GM23338 (cell line): ENCODE measurements around the gene ARHGAP42. TPM values are rescaled to one million over a fixed set of nuclear protein-coding genes. Genes with fewer than 3 reads are reported as not detected.
A peak's percentile ranks its signal among the peaks of the same experiment; 100 is the strongest.

Experiments used
- ATAC-seq: fragments of 200-7000 bp; cut with Tn5 transposase; 3 replicates; pipeline ENCODE4 v1.9.1; 2020
- DNase-seq: peaks from one replicate; pipeline ENCODE4 v3.0.0-alpha.2; 2015; ENCODE audit warnings: low spot score
- H2AFZ ChIP-seq: fragments of 200-600 bp; sonication (generic); 2 replicates; pipeline ENCODE4 v1.8.0; 2016; ENCODE audit warnings: antibody characterized with exemption, mild to moderate bottlenecking, moderate library complexity
- H3F3A ChIP-seq: fragments of 200-600 bp; sonication (generic); replicated peaks from 2 replicates; pipeline ENCODE4 v1.8.0; 2017; ENCODE audit warnings: antibody characterized with exemption, mixed run types, low read depth
- H3K27ac ChIP-seq: fragments of 200-600 bp; sonication (generic); 2 replicates; pipeline ENCODE4 v1.6.1; 2016; ENCODE audit warnings: low read depth
- H3K27me3 ChIP-seq: fragments of 200-600 bp; sonication (generic); 2 replicates; pipeline ENCODE4 v1.8.0; 2016; ENCODE audit warnings: mild to moderate bottlenecking, mixed run types, moderate library complexity; ENCODE audit not compliant: insufficient read depth
- H3K36me3 ChIP-seq: fragments of 200-600 bp; sonication (generic); 2 replicates; pipeline ENCODE4 v1.8.0; 2016; ENCODE audit warnings: mild to moderate bottlenecking; ENCODE audit not compliant: insufficient read depth
- H3K4me1 ChIP-seq: fragments of 200-600 bp; sonication (generic); 2 replicates; pipeline ENCODE4 v1.8.0; 2016; ENCODE audit warnings: mild to moderate bottlenecking, moderate library complexity; ENCODE audit not compliant: insufficient read depth
- H3K4me2 ChIP-seq: fragments of 200-600 bp; sonication (generic); 2 replicates; pipeline ENCODE4 v1.7.1; 2017; ENCODE audit warnings: mixed run types
- H3K4me3 ChIP-seq: fragments of 200-600 bp; sonication (generic); 2 replicates; pipeline ENCODE4 v1.6.1; 2016; ENCODE audit warnings: mixed run types
- H3K79me2 ChIP-seq: fragments of 200-600 bp; sonication (generic); replicated peaks from 2 replicates; pipeline ENCODE4 v1.8.0; 2017; ENCODE audit warnings: mild to moderate bottlenecking; ENCODE audit not compliant: insufficient read depth
- H3K9me2 ChIP-seq: fragments of 200-600 bp; sonication (generic); 2 replicates; pipeline ENCODE4 v1.8.0; 2017; ENCODE audit not compliant: insufficient read depth
- H4K20me1 ChIP-seq: fragments of 200-600 bp; sonication (generic); replicated peaks from 2 replicates; pipeline ENCODE4 v1.8.0; 2017; ENCODE audit warnings: mild to moderate bottlenecking; ENCODE audit not compliant: insufficient read depth
- H3K27ac Mint-ChIP-seq: 2 replicates; pipeline ENCODE4 v1.8.0; 2020; ENCODE audit warnings: inconsistent platforms, mild to moderate bottlenecking, moderate library complexity, mixed read lengths
- H3K27me3 Mint-ChIP-seq: 3 replicates; pipeline ENCODE4 v1.8.0; 2022; ENCODE audit warnings: low read depth, mild to moderate bottlenecking, moderate library complexity, mixed read lengths, inconsistent platforms; ENCODE audit not compliant: insufficient read depth, poor library complexity
- H3K36me3 Mint-ChIP-seq: 3 replicates; pipeline ENCODE4 v1.8.0; 2021; ENCODE audit warnings: low read depth, mild to moderate bottlenecking, inconsistent platforms, moderate library complexity, mixed read lengths
- H3K4me1 Mint-ChIP-seq: 3 replicates; pipeline ENCODE4 v1.8.0; 2020; ENCODE audit warnings: mild to moderate bottlenecking, inconsistent platforms, mixed read lengths
- H3K4me3 Mint-ChIP-seq: 3 replicates; pipeline ENCODE4 v1.8.0; 2021; ENCODE audit warnings: moderate library complexity, mild to moderate bottlenecking, inconsistent platforms, mixed read lengths
- H3K9me3 Mint-ChIP-seq: 3 replicates; pipeline ENCODE4 v1.8.0; 2020; ENCODE audit warnings: moderate library complexity, mild to moderate bottlenecking, inconsistent platforms, mixed read lengths
- CREB1 ChIP-seq: fragments of 250-450 bp; sonication (Bioruptor Pico); IDR thresholded peaks from 2 replicates; pipeline ENCODE4 v1.5.0; 2020; ENCODE audit warnings: low read depth, mild to moderate bottlenecking, moderate library complexity
- CTCF ChIP-seq, 2 experiments: fragments of 200-600 bp in 1 of 2; sonication (generic) in 1 of 2; conservative IDR thresholded peaks; 2 replicates each; pipeline versions ENCODE4 v1.5.1 to v1.6.1; 2016 to 2017; ENCODE audit warnings: antibody characterized with exemption in 2 of 2, low read depth in 2 of 2, mild to moderate bottlenecking in 2 of 2, moderate library complexity in 1 of 2
- EZH2 ChIP-seq: fragments of 200-600 bp; sonication (generic); IDR thresholded peaks from one replicate; pipeline ENCODE4 v1.8.0; 2017; ENCODE audit warnings: antibody characterized with exemption, mild to moderate bottlenecking, low read depth; ENCODE audit not compliant: unreplicated experiment
- EZH2phosphoT487 ChIP-seq: fragments of 200-600 bp; sonication (generic); IDR thresholded peaks from one replicate; pipeline ENCODE4 v1.8.1; 2018; ENCODE audit warnings: antibody characterized with exemption; ENCODE audit not compliant: unreplicated experiment
- JUNB ChIP-seq: IDR thresholded peaks from one replicate; pipeline ENCODE4 v1.6.1; 2016; ENCODE audit warnings: antibody characterized with exemption; ENCODE audit not compliant: unreplicated experiment
- NANOG ChIP-seq: IDR thresholded peaks from 2 replicates; pipeline ENCODE4 v1.6.1; 2016; ENCODE audit warnings: antibody characterized with exemption, borderline replicate concordance
- POLR2AphosphoS5 ChIP-seq: IDR thresholded peaks from 2 replicates; pipeline ENCODE4 v1.6.1; 2016; ENCODE audit warnings: antibody characterized with exemption, low read depth
- STAT1 ChIP-seq: IDR thresholded peaks from one replicate; pipeline ENCODE4 v1.6.1; 2016; ENCODE audit warnings: antibody characterized with exemption; ENCODE audit not compliant: unreplicated experiment
- ZNF114 ChIP-seq: fragments of 250-450 bp; sonication (Bioruptor Pico); IDR thresholded peaks from 2 replicates; pipeline ENCODE4 v1.5.0; 2020; ENCODE audit warnings: mild to moderate bottlenecking, moderate library complexity
- ZNF331 ChIP-seq: fragments of 250-450 bp; sonication (Bioruptor Pico); IDR thresholded peaks from 2 replicates; pipeline ENCODE4 v1.5.0; 2020; ENCODE audit warnings: low read depth, mild to moderate bottlenecking, moderate library complexity
- polyA plus RNA-seq: library from polyadenylated mRNA; unstranded; fragments of >200 nt; fragmentation: Nextera tagmentation; extraction: Ambion mirVana; gene quantifications from 2 replicates; pipeline ENCODE4 v1.2.1, GENCODE V29; 2016
- total RNA-seq: library from RNA; depleted of rRNA; stranded (reverse); fragments of >200 nt; shearing (Covaris generic); gene quantifications from 2 replicates; pipeline ENCODE4 v1.2.3, GENCODE V29; 2014
- TF ChIP-seq, protein P1 (sequence below): IDR thresholded peaks from 2 replicates; pipeline ENCODE4 v1.6.1; 2016; ENCODE audit warnings: antibody characterized with exemption
- TF ChIP-seq, protein P2 (sequence below): fragments of 250-450 bp; sonication (Bioruptor Pico); IDR thresholded peaks from 2 replicates; pipeline ENCODE4 v1.5.0; 2020; ENCODE audit warnings: mild to moderate bottlenecking, moderate library complexity
- TF ChIP-seq, protein P3 (sequence below): IDR thresholded peaks from one replicate; pipeline ENCODE4 v1.6.1; 2018; ENCODE audit warnings: antibody characterized with exemption; ENCODE audit not compliant: unreplicated experiment

Gene ARHGAP42
- total and polyA plus RNA-seq, 2 experiments from 2014 or later: 23.7 to 35.7 TPM

GRCh38 chr11:100870138-100870537, 183.1 kb downstream of the ARHGAP42 start:
- no peak overlapping the region for H3K4me3 ChIP-seq
- H3K27me3 ChIP-seq: no peaks in the 10 kb centered on the region
- H3K36me3 ChIP-seq: no peaks in the 10 kb centered on the region
- no peak overlapping the region for H3K27ac ChIP-seq
- 0 out of 2 replicates have a peak overlapping the region, but pooled peaks have one; percentile 25 for H3K4me2 ChIP-seq
- Mint-ChIP-seq H3K9me3 (no peaks in the 10 kb centered on the region), H3K27me3 (no peaks in the 10 kb centered on the region), H3K27ac (no peak overlapping the region), H3K4me1 (peaks cover 39% of the 10 kb centered on the region), H3K4me3 (no peak overlapping the region), H3K36me3 (no peaks in the 10 kb centered on the region)
- peak; percentile 19 for DNase-seq
- H3K4me1 ChIP-seq: peaks cover 25% of the 10 kb centered on the region
- H3K79me2 ChIP-seq: no peaks in the 10 kb centered on the region
- TF ChIP-seq POLR2AphosphoS5 (no peak), ZNF331 (CRISPR knock-in tag) (no peak), EZH2 (no peak), JUNB (no peak), STAT1 (no peak), NANOG (no peak), CREB1 (CRISPR knock-in tag) (no peak), CTCF (conservative IDR thresholded peaks at IDR 0.05; ENCODE audit: low read depth in 2 of 2) (no peak), EZH2phosphoT487 (no peak), ZNF114 (CRISPR knock-in tag) (no peak)
- TF ChIP-seq, protein P1, sequence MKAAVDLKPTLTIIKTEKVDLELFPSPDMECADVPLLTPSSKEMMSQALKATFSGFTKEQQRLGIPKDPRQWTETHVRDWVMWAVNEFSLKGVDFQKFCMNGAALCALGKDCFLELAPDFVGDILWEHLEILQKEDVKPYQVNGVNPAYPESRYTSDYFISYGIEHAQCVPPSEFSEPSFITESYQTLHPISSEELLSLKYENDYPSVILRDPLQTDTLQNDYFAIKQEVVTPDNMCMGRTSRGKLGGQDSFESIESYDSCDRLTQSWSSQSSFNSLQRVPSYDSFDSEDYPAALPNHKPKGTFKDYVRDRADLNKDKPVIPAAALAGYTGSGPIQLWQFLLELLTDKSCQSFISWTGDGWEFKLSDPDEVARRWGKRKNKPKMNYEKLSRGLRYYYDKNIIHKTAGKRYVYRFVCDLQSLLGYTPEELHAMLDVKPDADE: no peak
- TF ChIP-seq, protein P2, sequence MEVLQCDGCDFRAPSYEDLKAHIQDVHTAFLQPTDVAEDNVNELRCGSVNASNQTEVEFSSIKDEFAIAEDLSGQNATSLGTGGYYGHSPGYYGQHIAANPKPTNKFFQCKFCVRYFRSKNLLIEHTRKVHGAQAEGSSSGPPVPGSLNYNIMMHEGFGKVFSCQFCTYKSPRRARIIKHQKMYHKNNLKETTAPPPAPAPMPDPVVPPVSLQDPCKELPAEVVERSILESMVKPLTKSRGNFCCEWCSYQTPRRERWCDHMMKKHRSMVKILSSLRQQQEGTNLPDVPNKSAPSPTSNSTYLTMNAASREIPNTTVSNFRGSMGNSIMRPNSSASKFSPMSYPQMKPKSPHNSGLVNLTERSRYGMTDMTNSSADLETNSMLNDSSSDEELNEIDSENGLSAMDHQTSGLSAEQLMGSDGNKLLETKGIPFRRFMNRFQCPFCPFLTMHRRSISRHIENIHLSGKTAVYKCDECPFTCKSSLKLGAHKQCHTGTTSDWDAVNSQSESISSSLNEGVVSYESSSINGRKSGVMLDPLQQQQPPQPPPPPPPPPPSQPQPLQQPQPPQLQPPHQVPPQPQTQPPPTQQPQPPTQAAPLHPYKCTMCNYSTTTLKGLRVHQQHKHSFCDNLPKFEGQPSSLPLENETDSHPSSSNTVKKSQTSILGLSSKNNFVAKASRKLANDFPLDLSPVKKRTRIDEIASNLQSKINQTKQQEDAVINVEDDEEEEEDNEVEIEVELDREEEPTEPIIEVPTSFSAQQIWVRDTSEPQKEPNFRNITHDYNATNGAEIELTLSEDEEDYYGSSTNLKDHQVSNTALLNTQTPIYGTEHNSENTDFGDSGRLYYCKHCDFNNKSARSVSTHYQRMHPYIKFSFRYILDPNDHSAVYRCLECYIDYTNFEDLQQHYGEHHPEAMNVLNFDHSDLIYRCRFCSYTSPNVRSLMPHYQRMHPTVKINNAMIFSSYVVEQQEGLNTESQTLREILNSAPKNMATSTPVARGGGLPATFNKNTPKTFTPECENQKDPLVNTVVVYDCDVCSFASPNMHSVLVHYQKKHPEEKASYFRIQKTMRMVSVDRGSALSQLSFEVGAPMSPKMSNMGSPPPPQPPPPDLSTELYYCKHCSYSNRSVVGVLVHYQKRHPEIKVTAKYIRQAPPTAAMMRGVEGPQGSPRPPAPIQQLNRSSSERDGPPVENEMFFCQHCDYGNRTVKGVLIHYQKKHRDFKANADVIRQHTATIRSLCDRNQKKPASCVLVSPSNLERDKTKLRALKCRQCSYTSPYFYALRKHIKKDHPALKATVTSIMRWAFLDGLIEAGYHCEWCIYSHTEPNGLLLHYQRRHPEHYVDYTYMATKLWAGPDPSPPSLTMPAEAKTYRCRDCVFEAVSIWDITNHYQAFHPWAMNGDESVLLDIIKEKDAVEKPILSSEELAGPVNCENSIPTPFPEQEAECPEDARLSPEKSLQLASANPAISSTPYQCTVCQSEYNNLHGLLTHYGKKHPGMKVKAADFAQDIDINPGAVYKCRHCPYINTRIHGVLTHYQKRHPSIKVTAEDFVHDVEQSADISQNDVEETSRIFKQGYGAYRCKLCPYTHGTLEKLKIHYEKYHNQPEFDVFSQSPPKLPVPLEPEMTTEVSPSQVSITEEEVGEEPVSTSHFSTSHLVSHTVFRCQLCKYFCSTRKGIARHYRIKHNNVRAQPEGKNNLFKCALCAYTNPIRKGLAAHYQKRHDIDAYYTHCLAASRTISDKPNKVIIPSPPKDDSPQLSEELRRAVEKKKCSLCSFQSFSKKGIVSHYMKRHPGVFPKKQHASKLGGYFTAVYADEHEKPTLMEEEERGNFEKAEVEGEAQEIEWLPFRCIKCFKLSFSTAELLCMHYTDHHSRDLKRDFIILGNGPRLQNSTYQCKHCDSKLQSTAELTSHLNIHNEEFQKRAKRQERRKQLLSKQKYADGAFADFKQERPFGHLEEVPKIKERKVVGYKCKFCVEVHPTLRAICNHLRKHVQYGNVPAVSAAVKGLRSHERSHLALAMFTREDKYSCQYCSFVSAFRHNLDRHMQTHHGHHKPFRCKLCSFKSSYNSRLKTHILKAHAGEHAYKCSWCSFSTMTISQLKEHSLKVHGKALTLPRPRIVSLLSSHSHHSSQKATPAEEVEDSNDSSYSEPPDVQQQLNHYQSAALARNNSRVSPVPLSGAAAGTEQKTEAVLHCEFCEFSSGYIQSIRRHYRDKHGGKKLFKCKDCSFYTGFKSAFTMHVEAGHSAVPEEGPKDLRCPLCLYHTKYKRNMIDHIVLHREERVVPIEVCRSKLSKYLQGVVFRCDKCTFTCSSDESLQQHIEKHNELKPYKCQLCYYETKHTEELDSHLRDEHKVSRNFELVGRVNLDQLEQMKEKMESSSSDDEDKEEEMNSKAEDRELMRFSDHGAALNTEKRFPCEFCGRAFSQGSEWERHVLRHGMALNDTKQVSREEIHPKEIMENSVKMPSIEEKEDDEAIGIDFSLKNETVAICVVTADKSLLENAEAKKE (CRISPR knock-in tag): no peak
- TF ChIP-seq, protein P3, sequence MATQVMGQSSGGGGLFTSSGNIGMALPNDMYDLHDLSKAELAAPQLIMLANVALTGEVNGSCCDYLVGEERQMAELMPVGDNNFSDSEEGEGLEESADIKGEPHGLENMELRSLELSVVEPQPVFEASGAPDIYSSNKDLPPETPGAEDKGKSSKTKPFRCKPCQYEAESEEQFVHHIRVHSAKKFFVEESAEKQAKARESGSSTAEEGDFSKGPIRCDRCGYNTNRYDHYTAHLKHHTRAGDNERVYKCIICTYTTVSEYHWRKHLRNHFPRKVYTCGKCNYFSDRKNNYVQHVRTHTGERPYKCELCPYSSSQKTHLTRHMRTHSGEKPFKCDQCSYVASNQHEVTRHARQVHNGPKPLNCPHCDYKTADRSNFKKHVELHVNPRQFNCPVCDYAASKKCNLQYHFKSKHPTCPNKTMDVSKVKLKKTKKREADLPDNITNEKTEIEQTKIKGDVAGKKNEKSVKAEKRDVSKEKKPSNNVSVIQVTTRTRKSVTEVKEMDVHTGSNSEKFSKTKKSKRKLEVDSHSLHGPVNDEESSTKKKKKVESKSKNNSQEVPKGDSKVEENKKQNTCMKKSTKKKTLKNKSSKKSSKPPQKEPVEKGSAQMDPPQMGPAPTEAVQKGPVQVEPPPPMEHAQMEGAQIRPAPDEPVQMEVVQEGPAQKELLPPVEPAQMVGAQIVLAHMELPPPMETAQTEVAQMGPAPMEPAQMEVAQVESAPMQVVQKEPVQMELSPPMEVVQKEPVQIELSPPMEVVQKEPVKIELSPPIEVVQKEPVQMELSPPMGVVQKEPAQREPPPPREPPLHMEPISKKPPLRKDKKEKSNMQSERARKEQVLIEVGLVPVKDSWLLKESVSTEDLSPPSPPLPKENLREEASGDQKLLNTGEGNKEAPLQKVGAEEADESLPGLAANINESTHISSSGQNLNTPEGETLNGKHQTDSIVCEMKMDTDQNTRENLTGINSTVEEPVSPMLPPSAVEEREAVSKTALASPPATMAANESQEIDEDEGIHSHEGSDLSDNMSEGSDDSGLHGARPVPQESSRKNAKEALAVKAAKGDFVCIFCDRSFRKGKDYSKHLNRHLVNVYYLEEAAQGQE: no peak
- 0 out of 2 replicates have a peak, but pooled peaks cover 3% of the 10 kb centered on the region for H3K9me2 ChIP-seq
- H2AFZ ChIP-seq: no peak overlapping the region
- ATAC-seq: peak; percentile 59
- H3F3A ChIP-seq: no peaks in the 10 kb centered on the region
- H4K20me1 ChIP-seq: no peaks in the 10 kb centered on the region
